Transverse colon (tissue), 4 donors: ENCODE data around the gene NTRK3. TPM values are rescaled to one million over a fixed set of nuclear protein-coding genes. Genes with fewer than 3 reads are reported as not detected.

Experiments used
- DNase-seq: peaks from one replicate; pipeline ENCODE4 v3.0.0-alpha.2; 2019
- H3K27ac ChIP-seq, 4 donors: fragments of 200-600 bp; sonication (generic); 2 replicates each; pipeline ENCODE4 v1.5.1; 2016 to 2018; ENCODE audit warnings: inconsistent platforms in 4 of 4
- H3K27me3 ChIP-seq: fragments of 200-600 bp; sonication (generic); 2 replicates; pipeline ENCODE4 v1.5.1; 2017; ENCODE audit warnings: inconsistent platforms
- H3K36me3 ChIP-seq, 4 donors: fragments of 200-600 bp; sonication (generic); 2 replicates each; pipeline ENCODE4 v1.5.1; 2017 to 2019; ENCODE audit warnings: inconsistent platforms in 4 of 4
- H3K4me1 ChIP-seq, 4 donors: fragments of 200-600 bp; sonication (generic); 2 replicates each; pipeline ENCODE4 v1.5.1; 2017 to 2020; ENCODE audit warnings: inconsistent platforms in 4 of 4
- H3K4me3 ChIP-seq, 4 donors: fragments of 200-600 bp; sonication (generic); 1 replicate in 1 of 4; 2 replicates in 3 of 4; pipeline versions ENCODE4 v1.5.1 to v1.6.1; 2017 to 2019; ENCODE audit warnings: inconsistent platforms in 4 of 4
- H3K9me3 ChIP-seq, 2 donors: fragments of 200-600 bp; sonication (generic); 2 replicates each; pipeline ENCODE4 v1.5.1; 2017 to 2019; ENCODE audit warnings: inconsistent platforms in 2 of 2
- CTCF ChIP-seq, 5 experiments: fragments of 200-600 bp in 3 of 5; fragments of 450-650 bp in 2 of 5; sonication (generic) in 3 of 5; IDR thresholded peaks; 1 replicate in 2 of 5; 2 replicates in 3 of 5; pipeline ENCODE4 v1.5.1; 2016 to 2017; ENCODE audit warnings: antibody characterized with exemption in 5 of 5, inconsistent platforms in 3 of 5, mild to moderate bottlenecking in 2 of 5, moderate library complexity in 1 of 5
- EP300 ChIP-seq: sonication (generic); formaldehyde crosslinking; IDR thresholded peaks from one replicate; pipeline ENCODE4 v1.6.1; 2017; ENCODE audit warnings: antibody characterized with exemption, low read depth
- POLR2A ChIP-seq: fragments of 450-650 bp; IDR thresholded peaks from one replicate; pipeline ENCODE4 v1.6.1; 2016; ENCODE audit warnings: antibody characterized with exemption, mild to moderate bottlenecking, moderate library complexity
- POLR2AphosphoS5 ChIP-seq, 3 donors: sonication (generic); formaldehyde crosslinking; IDR thresholded peaks; one replicate each; pipeline ENCODE4 v1.6.1; 2016; ENCODE audit warnings: antibody characterized with exemption in 3 of 3
- WGBS, 2 donors: methylation state at CpG; one replicate each; pipeline ENCODE4 v1.1.5; 2018; ENCODE audit warnings: low coverage in 1 of 2; 5-methylcytosine and 5-hydroxymethylcytosine counted together
- in situ Hi-C, 4 donors: fragments of 200-750 bp; cut with MboI; loops; one replicate each; pipeline versions ENCODE4 v1.15.0 to v1.15.1; 2017; ENCODE audit warnings: low sequenced_read_pairs in 3 of 4, low pct_ligation_motif_present in 1 of 4, low pct_unique_long_range_greater_than_20kb in 1 of 4
- intact Hi-C: fragments of 100-400 bp; cut with DNase I; formaldehyde crosslinking; loops from one replicate; pipeline ENCODE4 v1.15.1; 2023; ENCODE audit warnings: low total_unique reads
- total RNA-seq, 4 donors: library from RNA; depleted of rRNA; stranded (reverse); fragments of >200 nt; gene quantifications; one replicate each; pipeline ENCODE4 v1.1.0, GENCODE V29; 2016

The NTRK3 gene
- total RNA-seq, 4 donors from 2014 or later, result 1.1 to 2.8 (median 2.4) TPM

GRCh38 chr15:88016406-88016805 is 240.1 kb downstream of the NTRK3 start:
- TF ChIP-seq POLR2A (no peak), CTCF (IDR thresholded peaks at IDR 0.05) (no peak), POLR2AphosphoS5 (IDR thresholded peaks at IDR 0.05) (no peak), EP300 (no peak)

GRCh38 chr15:88015228-88015860 is 241.2 kb downstream of the NTRK3 start:
- Histone ChIP-seq H3K27me3 (no peaks in the 10 kb centered on the region), H3K9me3 (no peaks in the 10 kb centered on the region), H3K36me3 (no peaks in the 10 kb centered on the region), H3K4me1 (no peaks in the 10 kb centered on the region), H3K27ac (no peak overlapping the region), H3K4me3 (no peak overlapping the region)
- in situ Hi-C loops (loop anchor here in 1 of 4 donors (25.0 kb wide), 1 partner anchor 122 kb away; no protein-coding TSS in a partner anchor), intact Hi-C loops (loop anchor here (5.0 kb wide), 1 partner anchor 468 kb away; no protein-coding TSS in a partner anchor)
- no peak for DNase-seq
- WGBS, 2 donors, result 49 to 61% methylated on average over 7 to 9 of the region's 9 CpGs
- TF ChIP-seq POLR2AphosphoS5 (IDR thresholded peaks at IDR 0.05), result no peak
- TF ChIP-seq EP300, result no peak
- TF ChIP-seq POLR2A, result no peak
- TF ChIP-seq CTCF (IDR thresholded peaks at IDR 0.05), result no peak

More at GRCh38 chr15:88016406-88016805, 240.1 kb downstream of the NTRK3 start:
- no peak overlapping the region for H3K4me3 ChIP-seq
- intact Hi-C loops (loop anchor here (5.0 kb wide), 1 partner anchor 469 kb away; no protein-coding TSS in a partner anchor), in situ Hi-C loops (loop anchor here in 1 of 4 donors (25.0 kb wide), 1 partner anchor 121 kb away; no protein-coding TSS in a partner anchor)
- no peak overlapping the region for H3K27ac ChIP-seq
- no peaks in the 10 kb centered on the region for H3K9me3 ChIP-seq
- no peaks in the 10 kb centered on the region for H3K27me3 ChIP-seq
- no peaks in the 10 kb centered on the region for H3K4me1 ChIP-seq
- 65 to 67% methylated on average over 2 to 3 of the region's 3 CpGs for WGBS, 2 donors
- DNase-seq, result no peak
- no peaks in the 10 kb centered on the region for H3K36me3 ChIP-seq

GRCh38 chr15:88014454-88015160 is 241.9 kb downstream of the NTRK3 start:
- TF ChIP-seq POLR2AphosphoS5 (IDR thresholded peaks at IDR 0.05), result no peak
- in situ Hi-C loops, result loop anchor here in 1 of 4 donors (25.0 kb wide), 1 partner anchor 123 kb away; no protein-coding TSS in a partner anchor
- no peaks in the 10 kb centered on the region for H3K36me3 ChIP-seq
- no peaks in the 10 kb centered on the region for H3K9me3 ChIP-seq
- no peaks in the 10 kb centered on the region for H3K27me3 ChIP-seq
- H3K4me3 ChIP-seq, result no peak overlapping the region
- no peaks in the 10 kb centered on the region for H3K4me1 ChIP-seq
- H3K27ac ChIP-seq, result no peak overlapping the region
- DNase-seq, result no peak
- WGBS, 2 donors, result 69 to 77% methylated on average over 8 to 9 of the region's 9 CpGs
- intact Hi-C loops, result loop anchor here (5.0 kb wide), 1 partner anchor 467 kb away; no protein-coding TSS in a partner anchor

GRCh38 chr15:88013111-88013510 is 243.4 kb downstream of the NTRK3 start:
- in situ Hi-C loops (loop anchor here in 1 of 4 donors (25.0 kb wide), 1 partner anchor 124 kb away; no protein-coding TSS in a partner anchor), intact Hi-C loops (no loop called here)
- H3K27ac ChIP-seq, result no peak overlapping the region
- 81 to 83% methylated on average over 4 to 5 of the region's 8 CpGs for WGBS, 2 donors
- no peaks in the 10 kb centered on the region for H3K9me3 ChIP-seq
- H3K27me3 ChIP-seq, result no peaks in the 10 kb centered on the region
- TF ChIP-seq EP300 (no peak), POLR2A (no peak), CTCF (IDR thresholded peaks at IDR 0.05) (no peak), POLR2AphosphoS5 (IDR thresholded peaks at IDR 0.05) (no peak)
- no peak overlapping the region for H3K4me3 ChIP-seq
- no peak for DNase-seq
- H3K4me1 ChIP-seq, result no peaks in the 10 kb centered on the region
- H3K36me3 ChIP-seq, result no peaks in the 10 kb centered on the region
